HFFc6 (cell line): Measurements from ENCODE around the gene SLC6A7. TPM values are rescaled to one million over a fixed set of nuclear protein-coding genes. Genes with fewer than 3 reads are reported as not detected.

Experiments used
- DNase-seq: peaks from one replicate; pipeline ENCODE4 v3.0.0-alpha.2; 2018
- H3K27ac Mint-ChIP-seq: 2 replicates; pipeline ENCODE4 v1.8.0; 2020; ENCODE audit warnings: mild to moderate bottlenecking, mixed read lengths
- H3K27me3 Mint-ChIP-seq: 2 replicates; pipeline ENCODE4 v1.8.0; 2021; ENCODE audit warnings: mild to moderate bottlenecking, moderate library complexity, mixed read lengths; ENCODE audit not compliant: insufficient read depth
- H3K36me3 Mint-ChIP-seq: 2 replicates; pipeline ENCODE4 v1.8.0; 2021; ENCODE audit warnings: low read depth, mixed read lengths
- H3K4me1 Mint-ChIP-seq: 2 replicates; pipeline ENCODE4 v1.8.0; 2020; ENCODE audit warnings: low read depth, mixed read lengths
- H3K4me3 Mint-ChIP-seq: 2 replicates; pipeline ENCODE4 v1.8.0; 2020; ENCODE audit warnings: mild to moderate bottlenecking, moderate library complexity, mixed read lengths
- H3K9me3 Mint-ChIP-seq: 2 replicates; pipeline ENCODE4 v1.8.0; 2020; ENCODE audit warnings: mild to moderate bottlenecking, mixed read lengths
- total RNA-seq, 6 experiments: library from RNA; stranded (reverse); fragmentation: NEBNext Ultra II Directional; extraction: Animal tissue kit (Norgen Biotek cat#: 25700); gene quantifications; 2 replicates in 1 of 6; 3 replicates in 5 of 6; pipeline ENCODE4 v1.2.3, GENCODE V29; 2021
- TF ChIP-seq, protein P1 (sequence below): fragments of 200-600 bp; sonication (generic); IDR thresholded peaks from 2 replicates; pipeline ENCODE4 v1.5.0; 2021; ENCODE audit warnings: antibody characterized with exemption, mild to moderate bottlenecking

The SLC6A7 gene
- total RNA-seq, 6 experiments from 2014 or later, result not detected

GRCh38 chr5:150181027-150181426 lies 8.8 kb upstream of the SLC6A7 start:
- Mint-ChIP-seq H3K4me3 (no peak overlapping the region), H3K27ac (no peak overlapping the region), H3K4me1 (peaks cover 22% of the 10 kb centered on the region), H3K36me3 (no peaks in the 10 kb centered on the region), H3K27me3 (peaks cover 19% of the 10 kb centered on the region), H3K9me3 (no peaks in the 10 kb centered on the region)
- TF ChIP-seq, protein P1, sequence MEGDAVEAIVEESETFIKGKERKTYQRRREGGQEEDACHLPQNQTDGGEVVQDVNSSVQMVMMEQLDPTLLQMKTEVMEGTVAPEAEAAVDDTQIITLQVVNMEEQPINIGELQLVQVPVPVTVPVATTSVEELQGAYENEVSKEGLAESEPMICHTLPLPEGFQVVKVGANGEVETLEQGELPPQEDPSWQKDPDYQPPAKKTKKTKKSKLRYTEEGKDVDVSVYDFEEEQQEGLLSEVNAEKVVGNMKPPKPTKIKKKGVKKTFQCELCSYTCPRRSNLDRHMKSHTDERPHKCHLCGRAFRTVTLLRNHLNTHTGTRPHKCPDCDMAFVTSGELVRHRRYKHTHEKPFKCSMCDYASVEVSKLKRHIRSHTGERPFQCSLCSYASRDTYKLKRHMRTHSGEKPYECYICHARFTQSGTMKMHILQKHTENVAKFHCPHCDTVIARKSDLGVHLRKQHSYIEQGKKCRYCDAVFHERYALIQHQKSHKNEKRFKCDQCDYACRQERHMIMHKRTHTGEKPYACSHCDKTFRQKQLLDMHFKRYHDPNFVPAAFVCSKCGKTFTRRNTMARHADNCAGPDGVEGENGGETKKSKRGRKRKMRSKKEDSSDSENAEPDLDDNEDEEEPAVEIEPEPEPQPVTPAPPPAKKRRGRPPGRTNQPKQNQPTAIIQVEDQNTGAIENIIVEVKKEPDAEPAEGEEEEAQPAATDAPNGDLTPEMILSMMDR, result no peak
- DNase-seq, result peak; percentile 19

DNA sequence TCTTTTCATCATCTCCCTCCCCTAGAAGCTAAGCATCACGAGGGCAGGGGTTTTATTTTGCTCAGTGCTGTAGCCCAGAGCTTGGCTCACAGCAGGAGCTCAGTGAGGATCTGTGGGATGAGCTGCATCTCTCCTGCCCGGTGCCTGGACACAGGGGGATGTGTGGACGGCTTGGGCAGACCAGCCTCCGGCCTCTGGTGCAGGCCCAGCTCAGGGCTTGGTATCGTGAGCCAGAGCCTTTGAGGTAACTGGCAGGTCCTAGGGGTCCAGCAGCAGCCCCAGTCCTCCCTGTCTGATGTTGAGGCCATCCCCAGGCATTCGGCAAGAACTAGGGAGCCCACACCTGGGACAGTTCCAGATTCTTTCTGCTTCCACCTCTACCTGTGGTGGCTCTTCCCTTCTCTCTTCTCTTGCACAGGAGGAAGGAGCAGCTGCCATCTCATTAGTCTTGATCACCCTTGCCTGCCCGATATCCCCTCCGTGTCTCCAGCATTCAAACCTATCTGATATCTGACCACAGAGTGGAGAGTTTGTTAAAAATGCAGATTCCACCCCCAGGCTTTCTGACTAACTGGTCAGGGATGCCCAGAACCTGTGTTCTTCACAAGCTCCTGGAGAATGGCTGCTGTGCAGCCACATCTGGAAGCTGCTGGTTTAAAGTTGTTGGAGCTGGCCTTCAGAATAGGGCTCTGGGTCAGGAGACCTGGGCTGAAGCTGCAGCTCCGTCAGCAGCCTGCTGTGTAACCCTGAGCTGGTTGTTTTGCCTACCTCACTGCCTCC lies 7.9 kb upstream of the SLC6A7 start:
- Mint-ChIP-seq H3K9me3 (no peaks in the 10 kb centered on the region), H3K36me3 (no peaks in the 10 kb centered on the region), H3K4me1 (peaks cover 22% of the 10 kb centered on the region), H3K27ac (no peak overlapping the region), H3K27me3 (peaks cover 19% of the 10 kb centered on the region), H3K4me3 (no peak overlapping the region)
- TF ChIP-seq, protein P1, result no peak
- DNase-seq, result no peak

- H3K36me3 Mint-ChIP-seq, result no peaks in the 10 kb centered on the region
- no peak for DNase-seq
- H3K27me3 Mint-ChIP-seq, result peaks cover 22% of the 10 kb centered on the region
- no peaks in the 10 kb centered on the region for H3K9me3 Mint-ChIP-seq
- peaks cover 22% of the 10 kb centered on the region for H3K4me1 Mint-ChIP-seq
- TF ChIP-seq, protein P1, result no peak
- H3K4me3 Mint-ChIP-seq, result no peak overlapping the region
- H3K27ac Mint-ChIP-seq, result no peak overlapping the region
These were observed 7.1 kb upstream of the SLC6A7 start for GRCh38 chr5:150182774-150183173.

DNA sequence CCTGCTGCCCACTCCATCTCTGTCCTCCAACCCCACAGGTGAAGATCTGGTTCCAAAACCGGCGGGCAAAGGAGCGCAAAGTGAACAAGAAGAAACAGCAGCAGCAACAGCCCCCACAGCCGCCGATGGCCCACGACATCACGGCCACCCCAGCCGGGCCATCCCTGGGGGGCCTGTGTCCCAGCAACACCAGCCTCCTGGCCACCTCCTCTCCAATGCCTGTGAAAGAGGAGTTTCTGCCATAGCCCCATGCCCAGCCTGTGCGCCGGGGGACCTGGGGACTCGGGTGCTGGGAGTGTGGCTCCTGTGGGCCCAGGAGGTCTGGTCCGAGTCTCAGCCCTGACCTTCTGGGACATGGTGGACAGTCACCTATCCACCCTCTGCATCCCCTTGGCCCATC lies 6.4 kb upstream of the SLC6A7 start:
- DNase-seq, result no peak
- Mint-ChIP-seq H3K9me3 (no peaks in the 10 kb centered on the region), H3K36me3 (no peaks in the 10 kb centered on the region), H3K27ac (no peak overlapping the region), H3K4me3 (no peak overlapping the region), H3K4me1 (peaks cover 22% of the 10 kb centered on the region), H3K27me3 (peaks cover 25% of the 10 kb centered on the region)
- TF ChIP-seq, protein P1, result no peak

GRCh38 chr5:150184006-150184405 lies 5.9 kb upstream of the SLC6A7 start:
- TF ChIP-seq, protein P1, result no peak
- no peak for DNase-seq
- Mint-ChIP-seq H3K4me1 (peaks cover 22% of the 10 kb centered on the region), H3K9me3 (no peaks in the 10 kb centered on the region), H3K36me3 (no peaks in the 10 kb centered on the region), H3K27ac (no peak overlapping the region), H3K4me3 (no peak overlapping the region), H3K27me3 (peaks cover 31% of the 10 kb centered on the region)
